Caki2 (cell line): Measurements from ENCODE around the gene FBXO9. TPM values are rescaled to one million over a fixed set of nuclear protein-coding genes. Genes with fewer than 3 reads are reported as not detected.

Experiments used
- DNase-seq: peaks from one replicate; pipeline ENCODE4 v3.0.0-alpha.2; 2015; ENCODE audit warnings: low read depth
- in situ Hi-C: cut with HindIII; loops from 2 replicates; pipeline ENCODE4 v1.10.0; 2016; ENCODE audit warnings: low sequenced_read_pairs, low pct_unique_long_range_greater_than_20kb, mixed read lengths
- total RNA-seq: library from RNA; depleted of rRNA; stranded (reverse); fragments of >200 nt; shearing (Covaris generic); gene quantifications from 2 replicates; pipeline ENCODE4 v1.2.3, GENCODE V29; 2014; ENCODE audit warnings: low replicate concordance; rRNA removed

The FBXO9 gene
- total RNA-seq: 50.4 and 53.1 TPM in 2 replicates

- in situ Hi-C loops: no loop called here
- DNase-seq: peak; percentile 21
Observed at GRCh38 chr6:53065266-53066076, at the start of gene FBXO9. Gene FBXO9, plus strand, starts transcription at chr6:53065404. Its CDS starts 386 bp downstream, at chr6:53065790.

- no peak for DNase-seq
- in situ Hi-C loops: no loop called here
Observed at GRCh38 chr6:53015486-53015885, 49.7 kb upstream of the FBXO9 start.

GRCh38 chr6:53018446-53018845, 46.8 kb upstream of the FBXO9 start:
- in situ Hi-C loops: no loop called here
- no peak for DNase-seq

DNA sequence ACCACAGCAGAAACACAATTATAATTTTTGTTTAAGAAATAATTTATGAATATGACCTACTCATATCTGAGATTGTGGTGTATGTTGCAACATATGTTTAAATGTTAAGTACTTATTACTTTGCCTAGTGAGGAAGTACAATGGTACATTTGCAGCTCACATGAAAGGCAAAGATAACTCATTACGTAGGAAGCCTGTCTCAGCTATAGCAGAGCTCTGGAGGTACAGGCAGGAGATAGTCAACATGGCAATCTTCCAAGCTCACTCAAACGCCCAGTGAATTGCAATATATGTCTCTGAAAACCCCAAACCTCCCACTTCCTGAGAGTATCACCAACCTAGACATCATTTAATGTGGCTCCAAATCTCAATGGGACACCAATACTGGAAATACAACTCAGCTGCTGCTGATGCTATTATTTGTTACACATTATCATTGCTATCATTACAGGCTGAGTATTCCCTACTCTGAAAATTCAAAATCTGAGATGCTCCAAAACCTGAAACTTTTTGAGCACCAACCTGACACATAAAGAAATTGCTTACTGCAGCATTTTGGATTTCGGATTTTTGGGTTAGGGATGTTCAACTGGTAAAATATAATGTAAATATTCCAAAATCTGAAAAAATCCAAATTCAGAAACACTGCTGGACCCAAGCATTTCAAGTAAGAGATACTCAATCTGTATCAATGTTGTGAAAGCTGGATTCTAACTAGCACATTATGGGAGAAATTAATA, 45.0 kb upstream of the FBXO9 start:
- DNase-seq: no peak
- in situ Hi-C loops: no loop called here

DNA sequence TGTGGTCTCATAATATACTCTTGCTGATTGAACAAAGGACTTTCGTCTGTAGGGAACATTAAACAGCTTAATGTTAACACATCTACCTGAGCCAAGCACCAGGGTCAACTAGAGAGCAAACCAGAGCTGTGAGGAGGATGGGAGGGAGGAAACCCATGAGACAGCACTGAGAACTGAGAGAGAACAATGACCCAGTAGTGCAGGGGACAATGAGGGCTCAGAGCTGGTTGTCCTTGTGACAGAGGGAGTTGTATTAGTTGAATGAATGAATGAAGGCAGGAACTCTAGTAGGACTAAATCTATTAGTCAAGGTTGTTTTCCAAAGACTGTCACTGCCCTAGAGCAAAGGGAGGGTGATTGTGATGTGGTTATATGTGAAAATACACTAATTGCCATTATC, 41.9 kb upstream of the FBXO9 start:
- in situ Hi-C loops: no loop called here
- DNase-seq: no peak

GRCh38 chr6:53026526-53026925, 38.7 kb upstream of the FBXO9 start:
- in situ Hi-C loops: no loop called here
- DNase-seq: no peak

GRCh38 chr6:53027131-53027718, 38.0 kb upstream of the FBXO9 start:
- DNase-seq: no peak
- in situ Hi-C loops: no loop called here

- DNase-seq: no peak
- in situ Hi-C loops: no loop called here
Observed at GRCh38 chr6:53028467-53028866, 36.7 kb upstream of the FBXO9 start.

DNA sequence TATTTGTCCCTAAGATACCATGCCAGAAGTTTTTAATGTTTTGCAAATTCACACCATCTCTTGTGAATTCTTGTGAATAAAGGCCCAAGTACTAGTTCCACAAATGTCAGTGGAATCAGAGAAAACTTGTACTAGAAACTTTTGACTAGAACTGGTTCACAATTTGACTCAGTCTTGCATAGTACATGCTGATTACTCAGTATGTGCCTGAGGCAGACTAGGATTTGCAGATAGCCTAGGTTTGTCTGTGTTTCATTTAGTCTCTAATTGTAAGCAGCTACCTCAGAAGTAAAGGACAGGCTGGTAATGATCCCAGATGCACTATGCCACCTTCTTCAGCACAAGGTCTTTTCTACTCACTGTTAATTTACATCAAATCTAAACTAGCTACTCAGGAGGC, 35.9 kb upstream of the FBXO9 start:
- no peak for DNase-seq

GRCh38 chr6:53029761-53030160, 35.4 kb upstream of the FBXO9 start:
- in situ Hi-C loops: no loop called here
- no peak for DNase-seq

More for the DNA sequence above, 35.9 kb upstream of the FBXO9 start:
- in situ Hi-C loops: no loop called here

GRCh38 chr6:53031281-53031680, 33.9 kb upstream of the FBXO9 start:
- in situ Hi-C loops: no loop called here

DNA sequence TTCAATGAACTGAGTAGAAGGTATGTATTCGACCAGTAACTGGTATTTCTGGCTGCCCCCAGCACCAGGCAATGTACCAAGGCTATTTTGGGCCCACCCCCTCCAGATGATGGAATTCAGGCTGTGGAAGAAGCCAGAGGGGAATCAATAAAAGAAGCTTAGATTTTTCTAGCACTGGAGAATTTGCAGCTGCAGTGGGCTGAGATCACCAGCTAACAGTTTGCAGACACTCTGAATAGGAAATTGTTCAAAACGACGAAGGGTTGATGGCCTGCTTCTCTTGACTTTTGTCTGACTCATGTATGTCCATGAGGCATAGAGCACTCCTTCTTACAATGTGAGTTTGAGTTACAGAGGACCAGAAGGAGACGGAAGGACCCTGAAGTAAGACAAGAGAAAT, 32.4 kb upstream of the FBXO9 start:
- in situ Hi-C loops: no loop called here
- DNase-seq: no peak

More at GRCh38 chr6:53031281-53031680, 33.9 kb upstream of the FBXO9 start:
- DNase-seq: no peak

DNA sequence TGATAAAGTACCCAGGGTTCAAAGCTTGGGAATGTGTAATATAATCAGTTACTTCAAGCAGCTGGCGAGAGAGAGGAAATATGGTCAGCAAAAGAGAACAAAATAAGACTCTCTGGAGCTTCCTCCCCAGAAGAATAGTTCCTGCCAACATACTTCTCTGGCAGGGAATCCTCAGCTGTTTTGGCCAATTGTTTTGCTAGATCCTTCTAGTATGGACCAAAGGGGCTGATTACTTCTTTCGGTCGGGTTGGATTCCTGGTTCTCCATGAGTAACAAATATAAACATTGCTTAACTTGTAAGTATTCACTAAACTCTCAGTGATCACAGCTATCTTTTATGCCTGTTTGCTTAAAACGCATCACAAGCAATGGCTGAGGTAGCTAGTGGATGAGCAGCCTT, 31.4 kb upstream of the FBXO9 start:
- in situ Hi-C loops: no loop called here
- no peak for DNase-seq

DNA sequence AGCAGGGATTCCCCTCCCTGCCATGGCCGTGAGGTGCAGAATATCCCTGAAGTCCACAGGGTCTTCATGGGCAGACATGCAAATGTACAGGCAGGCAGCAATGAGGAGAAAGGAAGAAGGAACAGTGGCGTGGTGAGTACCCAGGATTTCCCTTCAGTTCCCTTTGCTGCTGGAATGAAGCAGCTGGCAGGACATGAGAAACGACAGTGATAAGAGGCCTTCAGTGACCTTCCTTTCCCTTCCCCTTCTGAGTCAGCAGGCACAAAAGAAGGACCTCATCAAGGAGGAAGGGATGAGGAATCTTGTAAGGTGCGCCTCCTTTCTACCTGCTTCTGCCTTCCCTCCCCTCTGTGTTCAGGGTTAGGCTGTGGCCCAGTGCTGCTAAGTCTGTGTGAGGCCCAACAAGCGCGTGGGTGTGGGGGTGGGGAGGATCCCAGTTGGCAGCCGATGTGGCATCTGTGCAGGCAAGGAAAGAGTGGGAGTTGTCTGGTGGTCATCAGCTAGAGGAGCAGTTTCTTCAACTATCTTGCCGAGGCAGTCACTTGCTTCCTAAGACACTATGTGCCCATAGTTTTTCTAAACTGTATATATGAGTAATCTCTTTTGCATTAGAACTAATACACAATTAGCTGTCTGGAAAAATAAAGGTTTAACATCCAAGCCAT, 29.5 kb upstream of the FBXO9 start:
- in situ Hi-C loops: no loop called here
- no peak for DNase-seq

- in situ Hi-C loops: no loop called here
- no peak for DNase-seq
Observed at GRCh38 chr6:53038141-53038540, 27.1 kb upstream of the FBXO9 start.

DNA sequence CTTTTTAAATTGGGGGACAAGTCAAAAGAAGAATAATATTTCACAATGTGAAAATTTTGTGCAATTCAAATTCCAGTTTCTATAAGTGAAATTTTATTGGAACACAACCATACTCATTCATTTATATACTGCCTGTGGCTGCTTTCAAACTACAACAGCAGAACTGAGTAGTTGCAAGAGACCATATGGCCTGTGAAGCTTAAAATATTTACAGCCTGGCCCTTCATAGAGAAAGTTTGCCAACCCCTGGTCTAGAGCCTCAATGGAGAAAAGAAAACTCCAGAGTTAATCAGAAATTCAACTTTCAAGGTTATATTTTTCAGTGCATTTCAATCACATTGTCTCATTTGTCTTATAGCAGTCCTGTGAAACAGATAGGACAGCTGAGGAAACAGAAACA, 26.6 kb upstream of the FBXO9 start:
- no peak for DNase-seq
- in situ Hi-C loops: no loop called here

DNA sequence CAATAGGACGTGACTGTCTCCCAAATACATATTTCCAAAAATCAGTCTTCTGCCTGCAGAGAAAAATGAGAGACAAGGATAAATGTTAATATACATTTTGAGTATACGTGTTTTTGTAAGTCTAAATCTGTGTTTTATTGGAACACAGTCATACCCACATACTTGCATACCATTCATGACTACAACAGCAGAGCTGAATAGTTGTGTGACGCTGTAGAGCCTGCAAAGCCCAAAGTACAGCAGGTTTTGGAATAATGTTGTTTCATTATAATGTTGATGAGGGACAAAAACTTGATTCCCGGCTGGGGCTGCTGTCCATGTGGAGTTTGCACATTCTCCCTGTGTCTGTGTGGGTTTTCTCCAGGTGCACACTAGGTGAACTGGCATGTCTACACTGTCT, 23.8 kb upstream of the FBXO9 start:
- in situ Hi-C loops: no loop called here
- no peak for DNase-seq

DNA sequence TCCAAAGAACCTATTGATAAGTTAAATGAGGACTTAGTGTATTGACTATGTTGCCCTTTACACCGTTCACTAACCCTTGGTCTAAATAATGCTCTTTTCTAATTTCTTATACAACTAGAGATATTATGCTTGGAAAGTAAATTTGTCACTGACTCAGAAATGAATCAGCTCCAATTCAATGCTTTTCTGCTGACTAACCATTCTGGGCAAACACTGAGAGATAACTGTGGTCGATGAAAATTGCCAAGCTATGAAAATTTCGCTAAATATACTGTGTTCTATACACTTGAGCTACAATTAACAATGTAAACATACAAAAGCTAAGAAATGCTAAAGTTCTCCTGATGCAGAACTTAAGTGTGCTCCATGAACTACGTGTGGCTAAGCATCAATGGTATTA, 23.1 kb upstream of the FBXO9 start:
- DNase-seq: peak; percentile 60
- in situ Hi-C loops: no loop called here

DNA sequence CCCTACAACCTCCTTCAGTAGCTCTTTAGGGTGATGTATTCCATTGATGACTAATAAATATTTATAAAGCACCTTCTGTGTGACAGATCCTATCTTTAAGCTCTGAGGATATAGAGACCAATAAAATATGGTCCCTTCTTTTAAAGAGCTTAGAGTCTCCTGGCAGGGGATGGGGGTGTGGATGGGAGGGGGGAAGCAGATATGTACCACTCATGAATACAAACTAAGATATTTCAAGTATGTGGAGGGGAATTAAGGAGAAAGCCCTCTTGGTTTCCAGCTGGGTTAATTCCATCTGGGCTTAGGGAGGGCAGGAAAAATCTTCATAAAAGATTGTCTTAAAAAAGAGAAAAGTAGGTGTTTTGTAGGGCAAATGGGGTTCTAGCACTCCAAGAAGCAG, 21.6 kb upstream of the FBXO9 start:
- DNase-seq: no peak
- in situ Hi-C loops: no loop called here
